SHP77 (cell line): ENCODE measurements around the gene GM2A.
A peak's percentile ranks its signal among the peaks of the same experiment; 100 is the strongest.
"Not testable (repeated sequence)": the region's sequence is repeated elsewhere in the genome, so short reads cannot be mapped to it uniquely, and the experiment has no call there.

Experiments
- DNase-seq, 2 experiments: peaks; one replicate each; lab custom pipeline; 2025; lab: John Stamatoyannopoulos, UW

The GM2A gene

DNA sequence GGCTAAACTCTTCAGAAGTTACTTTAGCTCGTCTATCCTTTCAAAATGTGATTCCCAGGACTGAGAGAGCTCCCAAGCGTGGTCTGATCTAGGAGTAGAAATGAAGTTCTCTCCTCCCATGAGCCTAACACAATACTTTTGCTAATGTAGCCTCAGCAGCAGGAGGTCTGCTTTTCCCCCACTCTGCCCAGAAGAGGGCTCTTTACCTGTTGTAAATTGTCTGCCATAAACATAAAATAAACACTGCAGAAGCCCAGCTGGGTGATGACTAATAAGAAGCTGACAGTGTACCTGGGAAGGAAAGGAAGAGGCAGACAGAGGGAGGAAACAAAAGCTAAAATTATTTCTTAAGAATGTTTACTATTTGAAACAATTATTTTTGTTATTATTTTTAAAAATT is 35.2 kb downstream of the GM2A start:
- DNase-seq: peak; percentile 17 to 35

DNA sequence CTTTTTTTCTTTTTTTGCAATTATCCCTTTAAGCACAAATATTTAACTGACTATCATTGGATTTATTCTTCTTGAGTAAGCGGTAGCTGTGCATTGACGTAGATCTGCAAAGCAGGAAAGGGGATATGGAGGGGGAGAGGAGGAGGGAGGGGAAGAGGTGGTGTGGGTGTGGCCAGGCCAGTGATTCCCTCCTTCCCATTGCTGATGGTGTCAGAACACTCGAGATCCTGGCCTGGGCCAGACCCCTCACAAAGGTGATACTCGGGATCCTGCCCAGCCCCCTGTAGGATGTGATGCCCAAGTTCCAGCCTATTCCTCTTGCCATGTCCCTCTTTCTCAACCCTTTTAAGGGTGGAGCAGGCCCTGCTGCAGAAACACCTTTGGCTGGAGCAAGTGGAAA is 40.6 kb downstream of the GM2A start:
- no peak for DNase-seq

DNA sequence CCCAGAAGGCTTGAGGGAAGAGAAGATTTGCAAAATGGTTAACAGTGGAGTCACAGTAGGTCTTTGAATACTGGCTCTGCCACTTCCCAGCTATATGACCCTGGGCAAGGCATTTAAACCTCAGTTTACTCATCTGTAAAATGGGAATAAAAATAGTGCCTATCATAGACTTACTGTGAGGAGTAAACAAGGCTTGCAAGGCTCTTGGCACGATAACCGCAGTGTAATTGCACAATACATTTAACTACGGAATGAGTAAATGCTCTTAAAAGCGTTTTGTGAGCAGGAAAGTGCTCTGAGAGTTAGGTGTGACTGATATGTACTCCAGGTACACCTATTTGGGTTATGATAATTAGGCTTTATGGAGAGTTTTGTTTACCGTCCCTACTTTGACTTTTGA is 42.2 kb downstream of the GM2A start:
- DNase-seq: no peak

DNA sequence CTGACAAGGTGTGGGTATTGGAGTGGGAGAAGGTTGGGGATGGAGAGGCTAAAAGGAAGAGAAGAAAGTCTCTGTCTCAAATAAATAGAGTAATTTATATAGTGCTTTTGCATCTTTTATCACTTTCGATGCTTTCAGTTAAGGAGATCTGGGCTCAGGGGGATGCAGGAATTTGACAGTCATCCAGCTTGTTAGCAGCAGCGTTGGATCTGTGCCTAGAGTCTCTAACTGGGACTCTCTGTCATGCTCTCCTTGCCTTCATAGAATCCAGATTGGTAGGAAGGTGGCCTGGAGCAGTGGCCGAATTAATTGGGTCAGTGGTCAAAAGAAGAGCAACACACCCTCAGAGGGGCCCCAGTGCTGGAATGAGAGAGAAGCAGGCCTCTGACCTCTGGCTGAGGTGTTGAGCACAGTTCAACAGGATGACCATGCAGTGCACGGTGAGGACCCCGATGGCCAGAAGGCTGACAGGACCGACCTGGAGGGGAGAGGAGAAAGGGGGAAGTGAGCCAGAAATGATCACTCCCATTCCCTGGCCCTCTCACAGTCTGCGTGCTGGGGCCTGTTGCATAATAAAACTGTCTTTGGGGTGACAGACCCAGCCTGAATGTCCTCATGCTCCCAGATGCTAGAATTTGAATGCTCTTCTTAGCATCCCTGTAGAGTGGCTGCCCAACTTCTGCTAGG is 42.9 kb downstream of the GM2A start:
- DNase-seq: no peak

DNA sequence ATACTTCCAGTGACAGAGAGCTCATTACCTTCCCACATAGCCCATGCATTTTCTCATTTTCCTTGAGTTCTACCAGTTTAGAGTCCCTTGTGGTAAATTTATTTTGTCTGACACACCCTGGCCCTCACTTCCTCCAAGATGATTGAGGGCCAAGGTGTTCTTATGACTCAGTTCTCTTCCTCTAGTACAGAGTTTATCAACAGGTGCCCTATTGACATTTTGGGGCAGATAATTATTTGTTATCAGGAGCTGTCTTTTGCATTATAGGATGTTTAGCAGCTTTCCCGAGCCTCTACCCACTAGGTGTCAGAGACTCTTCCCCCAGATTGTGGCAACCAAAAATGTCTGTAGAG is 43.5 kb downstream of the GM2A start:
- no peak for DNase-seq

DNA sequence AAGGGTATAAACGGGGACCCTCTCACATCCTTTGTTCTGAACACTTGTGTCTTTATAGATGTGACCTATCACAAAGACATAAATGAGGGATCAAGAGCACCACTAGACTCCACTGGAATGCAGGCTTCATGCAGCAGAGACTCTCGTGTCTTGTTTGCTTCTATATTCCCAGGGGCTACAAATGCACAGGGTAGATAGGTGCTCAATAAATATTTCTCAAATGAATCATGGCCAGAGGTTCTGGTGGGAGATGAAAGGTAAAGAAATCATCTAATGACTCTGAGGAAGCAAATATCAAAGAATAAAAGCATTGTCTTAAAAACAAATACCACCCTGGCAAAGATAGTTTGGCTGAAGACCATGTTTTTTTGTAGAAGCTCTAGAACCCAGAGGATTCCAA is 44.0 kb downstream of the GM2A start:
- DNase-seq: no peak

DNA sequence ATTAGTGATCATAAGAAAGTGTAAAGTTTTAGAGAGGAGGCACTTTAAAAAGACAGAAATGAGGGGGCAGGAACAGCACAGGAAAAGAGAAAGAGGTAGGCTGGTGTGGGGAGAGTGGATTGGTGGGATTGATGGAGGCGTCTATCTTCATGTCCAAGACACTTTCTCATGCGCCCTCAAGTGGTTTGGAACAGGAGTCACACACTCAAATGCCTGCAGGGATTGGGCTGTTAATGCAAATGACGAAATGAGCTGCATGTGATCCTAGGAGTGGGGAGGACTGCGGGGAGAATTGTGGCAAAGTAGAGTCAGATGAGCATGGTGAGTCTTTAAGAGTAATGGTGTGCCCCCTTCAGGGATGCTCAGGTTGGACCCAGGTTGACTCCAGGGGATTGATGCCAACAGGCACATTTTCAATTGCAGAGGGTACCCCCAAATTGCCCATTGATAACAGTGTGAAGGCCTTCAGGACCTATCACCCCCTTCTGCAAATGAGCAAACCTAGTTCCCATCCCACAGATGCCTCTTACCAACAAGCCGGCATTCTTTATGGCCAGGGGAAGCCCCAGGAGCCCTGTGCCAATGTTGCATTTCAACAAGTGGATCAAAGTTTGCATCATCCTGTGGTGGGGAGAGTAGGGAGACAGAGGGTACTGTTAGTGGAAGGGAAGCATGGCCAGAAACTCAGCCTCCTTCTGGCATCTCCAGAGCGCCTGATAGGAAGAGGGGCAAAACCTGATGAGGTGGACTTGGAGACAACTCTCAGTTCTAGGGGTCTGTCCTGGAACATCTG is 45.3 kb downstream of the GM2A start:
- DNase-seq: no peak

DNA sequence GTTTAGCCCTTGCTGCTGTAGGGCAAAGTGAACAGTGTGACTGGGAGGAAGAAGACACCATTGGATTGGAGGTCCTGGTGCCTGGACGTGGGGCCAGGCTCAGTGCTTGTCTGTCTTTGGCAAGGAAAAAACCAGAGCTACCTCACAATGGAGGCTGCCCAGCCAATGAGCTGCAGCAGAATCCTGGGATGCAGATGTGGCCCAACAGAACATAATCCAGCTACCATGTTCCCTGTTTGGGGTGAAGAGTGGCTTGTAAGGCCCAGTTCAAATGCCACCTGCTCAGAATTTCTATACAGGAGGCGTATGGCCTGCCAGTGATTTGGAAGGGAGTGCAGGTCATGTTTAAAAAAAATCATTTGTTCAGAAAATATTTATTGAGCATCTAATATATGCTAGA is 50.7 kb downstream of the GM2A start, which contains the start of gene SLC36A3:
TSS of gene SLC36A3 (minus strand) at position 101 of the 400 bp plus-strand sequence. CDS start 412 bp downstream, outside the sequence.
- DNase-seq: no peak

DNA sequence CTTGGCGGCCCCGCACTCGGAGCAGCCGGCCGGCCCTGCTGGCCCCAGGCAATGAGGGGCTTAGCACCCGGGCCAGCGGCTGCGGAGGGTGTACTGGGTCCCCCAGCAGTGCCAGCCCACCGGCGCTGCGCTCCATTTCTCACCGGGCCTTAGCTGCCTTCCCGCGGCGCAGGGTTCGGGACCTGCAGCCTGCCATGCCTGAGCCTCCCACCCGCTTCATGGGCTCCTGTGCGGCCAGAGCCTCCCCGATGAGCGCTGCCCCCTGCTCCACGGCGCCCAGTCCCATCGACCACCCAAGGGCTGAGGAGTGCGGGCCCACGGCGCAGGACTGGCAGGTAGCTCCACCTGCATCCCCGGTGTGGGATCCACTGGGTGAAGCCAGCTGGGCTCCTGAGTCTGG is 56.3 kb downstream of the GM2A start:
- DNase-seq: not testable (repeated sequence)

DNA sequence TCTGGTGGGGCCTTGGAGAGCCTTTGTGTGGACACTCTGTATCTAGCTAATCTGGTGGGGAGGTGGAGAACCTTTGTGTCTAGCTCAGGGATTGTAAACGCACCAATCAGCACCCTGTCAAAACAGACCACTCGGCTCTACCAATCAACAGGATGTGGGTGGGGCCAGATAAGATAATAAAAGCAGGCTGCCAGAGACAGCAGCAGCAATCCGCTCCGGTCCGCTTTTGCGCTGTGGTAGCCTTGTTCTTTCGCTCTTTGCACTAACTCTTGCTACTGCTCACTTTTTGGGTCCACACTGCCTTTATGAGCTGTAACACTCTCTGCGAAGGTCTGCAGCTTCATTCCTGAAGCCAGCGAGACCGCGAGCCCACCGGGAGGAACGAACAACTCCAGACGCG is 56.8 kb downstream of the GM2A start:
- DNase-seq: not testable (repeated sequence)

DNA sequence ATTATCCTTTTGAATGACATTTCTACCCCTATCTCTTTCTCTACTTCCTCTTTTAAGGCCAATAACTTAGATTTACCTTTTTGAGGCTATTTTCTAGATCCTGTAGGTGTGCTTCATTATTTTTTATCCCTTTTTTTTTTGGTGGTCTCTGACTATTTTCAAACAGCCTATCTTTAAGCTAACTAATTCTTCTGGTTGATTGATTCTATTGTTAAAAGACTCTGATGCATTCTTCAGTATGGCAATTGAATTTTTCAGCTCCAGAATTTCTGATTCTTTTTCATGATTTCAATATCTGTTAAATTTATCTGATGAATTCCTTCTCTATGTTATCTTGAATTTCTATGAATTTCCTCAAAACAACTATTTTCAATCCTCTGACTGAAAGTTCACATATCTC is 57.9 kb downstream of the GM2A start:
- DNase-seq: no peak

DNA sequence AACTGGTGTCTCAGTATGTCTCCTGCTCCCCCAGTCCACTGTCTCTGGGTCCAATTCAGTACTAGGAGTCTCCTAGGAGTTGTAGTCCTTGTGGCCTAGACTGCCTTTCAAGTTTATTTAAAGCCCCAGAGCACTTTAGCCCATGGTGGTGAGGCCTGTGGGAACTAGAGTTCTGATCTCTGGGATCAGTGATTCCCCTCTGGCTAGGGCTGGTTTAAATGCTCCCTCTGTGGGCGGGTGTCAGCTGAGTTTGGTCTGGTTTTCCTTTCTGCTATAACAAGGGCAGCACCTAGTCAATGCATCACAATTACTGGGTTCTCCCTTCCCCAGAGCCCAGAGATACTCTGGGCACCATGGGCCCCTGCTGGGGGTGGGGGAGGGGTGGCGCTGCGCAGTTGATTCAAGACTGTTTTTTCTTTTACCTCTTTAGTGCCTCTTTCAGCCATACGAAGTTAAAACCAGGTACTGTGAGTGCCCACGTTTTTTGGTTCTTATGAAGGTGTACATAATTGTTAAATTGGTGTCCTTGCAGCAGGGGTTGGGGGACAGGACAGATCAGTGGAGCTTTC is 59.9 kb downstream of the GM2A start:
- DNase-seq: no peak

DNA sequence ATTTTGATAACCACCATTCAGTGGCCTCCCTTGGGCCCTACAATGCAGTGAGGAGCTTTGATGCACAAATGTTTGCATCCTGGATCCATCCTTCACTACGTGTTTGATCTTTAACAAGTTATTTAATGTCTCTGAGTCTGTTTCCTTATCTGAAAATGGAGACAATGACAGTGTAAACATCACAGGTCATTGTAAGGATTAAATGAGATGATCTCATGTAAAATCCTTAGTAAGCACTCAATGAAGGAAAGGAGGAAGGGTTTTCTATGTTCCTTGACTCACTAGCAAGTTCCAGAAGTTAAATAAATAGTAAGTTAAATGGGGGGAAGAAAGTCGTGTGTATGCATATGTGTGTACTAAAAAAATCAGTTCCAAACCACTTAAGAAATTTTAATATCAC is 60.4 kb downstream of the GM2A start:
- DNase-seq: no peak

DNA sequence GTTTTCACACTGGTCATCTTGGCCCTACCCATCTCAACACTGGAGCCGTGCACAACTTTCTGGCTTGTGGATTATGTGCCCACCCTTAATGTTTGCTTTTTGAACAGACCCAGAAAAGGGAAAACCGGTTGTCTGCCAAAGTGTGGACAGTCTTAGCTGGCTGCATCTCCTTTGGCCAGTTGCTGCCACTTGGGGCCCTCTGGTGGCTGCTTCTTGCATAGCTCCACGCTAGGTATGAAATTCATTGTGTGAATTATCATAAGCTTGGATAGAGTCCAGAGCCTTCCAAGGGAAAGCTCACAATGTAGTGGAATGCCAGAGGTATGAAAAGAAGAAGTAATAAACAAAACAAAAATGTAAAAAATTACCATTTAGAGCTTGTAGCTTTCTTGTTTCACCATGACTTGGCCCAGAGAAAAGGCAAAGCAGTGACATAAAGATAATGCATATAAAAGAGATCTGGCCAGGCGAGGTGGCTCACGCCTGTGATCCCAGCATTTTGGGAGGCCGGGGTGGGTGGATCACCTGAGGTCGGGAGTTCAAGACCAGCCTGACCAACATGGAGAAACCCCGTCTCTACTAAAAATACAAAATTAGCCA is 63.1 kb downstream of the GM2A start:
- peak; percentile 47 to 53 for DNase-seq

DNA sequence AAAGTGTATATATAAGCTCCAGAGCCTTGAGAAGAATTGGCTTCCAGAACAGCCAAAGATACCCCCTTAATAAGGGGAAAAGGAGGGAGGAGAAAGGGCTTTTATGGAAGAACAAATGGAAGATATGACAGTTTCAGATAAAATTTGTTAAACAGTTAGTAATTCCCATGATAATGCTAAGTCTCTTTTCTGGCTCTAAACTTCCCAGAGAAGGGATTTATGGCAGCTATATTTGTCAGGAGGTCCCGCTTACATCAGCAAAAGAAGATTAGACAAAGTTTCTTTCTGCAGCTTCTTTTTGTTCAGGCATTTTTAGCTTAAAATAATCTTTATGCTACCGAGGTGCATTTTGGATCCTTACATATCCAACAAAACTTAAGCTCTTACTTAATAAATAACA is 64.9 kb downstream of the GM2A start:
- no peak for DNase-seq

DNA sequence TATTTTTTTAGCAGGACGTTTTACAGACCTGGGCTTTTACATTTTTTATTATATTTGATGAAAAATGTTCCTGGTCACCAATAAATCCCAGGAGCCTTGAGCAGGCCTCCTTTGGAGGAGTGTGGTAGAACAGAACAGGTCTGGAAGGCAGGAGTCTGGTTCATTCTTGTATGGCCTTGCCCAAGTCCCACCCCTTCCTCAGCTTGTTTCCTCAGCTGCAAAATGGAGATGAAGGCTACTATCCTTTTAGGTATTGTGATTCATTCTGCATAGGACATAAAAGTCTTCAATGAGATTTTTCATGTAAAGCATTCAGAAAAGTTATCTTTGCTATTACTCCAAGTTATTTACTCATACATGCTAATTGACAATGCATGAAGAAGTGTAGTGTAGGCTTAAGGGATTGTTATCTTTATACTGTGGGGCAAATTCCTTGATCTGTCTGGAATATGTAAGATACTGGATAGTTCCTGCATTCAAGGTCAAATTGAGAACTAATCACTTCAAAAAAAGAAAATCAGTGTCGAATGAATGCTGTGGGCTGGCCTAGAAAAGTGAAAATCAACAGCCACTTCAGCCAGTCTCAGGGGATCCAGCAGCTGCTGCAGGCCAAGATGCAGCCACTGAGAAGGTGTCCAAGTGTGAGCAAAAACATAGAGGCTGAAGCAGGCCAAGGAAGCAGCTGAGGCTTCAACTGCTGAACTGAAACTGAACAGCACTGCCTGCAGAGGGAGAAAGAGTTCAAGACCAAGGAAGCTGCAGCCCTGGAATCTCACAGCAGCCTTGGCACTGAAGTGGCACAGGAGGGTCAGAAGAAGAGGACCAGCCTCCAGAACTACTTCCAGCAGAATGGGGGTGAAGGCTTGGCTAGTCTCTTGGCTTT is 66.1 kb downstream of the GM2A start:
- DNase-seq: no peak
